ENCODE measurements around the gene REL. TPM values are rescaled to one million over a fixed set of nuclear protein-coding genes. Genes with fewer than 3 reads are reported as not detected.

REL gene
- total RNA-seq, 1 experiment from 2014 or later, result 10.2 TPM

GRCh38 chr2:60867007-60867406, 14.4 kb upstream of the REL start:
- no peak for TF ChIP-seq ZFX (IDR thresholded peaks at IDR 0.05)
- TF ChIP-seq TCF7L2 (IDR thresholded peaks at IDR 0.05; ENCODE audit: borderline replicate concordance, extremely low read depth, insufficient read depth, insufficient read length), result no peak
- no peak for TF ChIP-seq ZNF274 (IDR thresholded peaks at IDR 0.05; ENCODE audit: low read depth, low read length)
- TF ChIP-seq POLR2AphosphoS5 (IDR thresholded peaks at IDR 0.05; ENCODE audit: low read depth, low read length), result no peak
- no peak for TF ChIP-seq EZH2 (IDR thresholded peaks at IDR 0.05)
- no peak for TF ChIP-seq CEBPB (IDR thresholded peaks at IDR 0.05; ENCODE audit: low read depth)
- TF ChIP-seq SRF (IDR thresholded peaks at IDR 0.05; ENCODE audit: low read depth), result no peak
- Histone ChIP-seq H3K9ac (ENCODE audit: low read length) (no peak overlapping the region), H3K9me3 (ENCODE audit: control insufficient read depth in 1 of 2, insufficient read depth in 1 of 2, low read depth in 1 of 2, low read length in 2 of 2) (no peaks in the 10 kb centered on the region), H4K20me1 (ENCODE audit: insufficient read depth) (no peaks in the 10 kb centered on the region), H3K9me2 (ENCODE audit: insufficient read depth) (no peaks in the 10 kb centered on the region; the same call in 1 of the 2 replicates), H3K79me2 (ENCODE audit: insufficient read depth, low read length) (no peaks in the 10 kb centered on the region), H2AFZ (ENCODE audit: low read depth, low read length, poor library complexity, severe bottlenecking) (no peak overlapping the region), H3K36me3 (ENCODE audit: control insufficient read depth in 1 of 2, insufficient read depth in 2 of 2, low read length in 2 of 2) (no peaks in the 10 kb centered on the region), H3K4me3 (replicated peaks in 1 of 2; ENCODE audit: low read depth in 1 of 2, low read length in 2 of 2) (no peak overlapping the region), H3K27me3 (ENCODE audit: insufficient read depth, low read length) (no peaks in the 10 kb centered on the region), H3K27ac (ENCODE audit: low read depth, low read length) (no peak overlapping the region), H3K4me2 (ENCODE audit: low read length) (no peak overlapping the region), H3K4me1 (ENCODE audit: control insufficient read depth in 1 of 2, insufficient read depth in 2 of 2, low read length in 2 of 2) (no peaks in the 10 kb centered on the region)
- CTCF ChIA-PET, result no interaction called here
- no TSS peak for BruUV-seq (replicated peaks)
- intact Hi-C loops (cut with micrococcal nuclease), result no loop called here
- no peak for DNase-seq (ENCODE audit: low read depth, low spot score)
- no peak for ATAC-seq
- RAD21 ChIA-PET (ENCODE audit: low non-redundant PET in 1 of 2, low total read pairs in 2 of 2, uncharacterized antibody in 2 of 2, unreplicated experiment in 2 of 2), result no interaction called here
- POLR2A ChIA-PET, result no interaction called here

DNA sequence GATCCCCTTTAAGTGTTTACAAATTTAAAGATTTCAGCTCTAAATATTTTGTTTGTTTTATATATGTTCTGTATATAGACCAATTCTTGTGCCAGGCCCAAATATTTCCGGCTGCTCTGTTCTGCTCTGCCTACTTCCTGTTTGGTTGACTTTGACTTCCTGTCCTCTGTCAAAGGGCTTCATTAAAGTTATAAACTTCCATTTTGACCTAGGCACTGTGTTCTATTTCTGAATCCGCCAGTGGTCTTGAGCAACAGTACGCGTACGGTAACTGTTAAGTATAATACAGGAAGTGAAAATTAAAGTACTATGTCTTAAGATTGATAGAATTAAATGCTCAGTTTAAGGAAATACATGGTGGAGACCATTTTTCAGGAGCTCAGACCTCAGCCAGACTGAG, 13.5 kb upstream of the REL start:
- H3K4me2 ChIP-seq (ENCODE audit: low read length), result no peak overlapping the region
- CTCF ChIA-PET, result no interaction called here
- intact Hi-C loops (cut with micrococcal nuclease), result no loop called here
- H4K20me1 ChIP-seq (ENCODE audit: insufficient read depth), result no peaks in the 10 kb centered on the region
- POLR2A ChIA-PET, result interaction anchor here (0.7 kb wide), 1 partner anchor 28 kb away, joined by 3 read pairs; no protein-coding TSS in a partner anchor
- BruUV-seq (replicated peaks), result no TSS peak
- H3K9me3 ChIP-seq (ENCODE audit: control insufficient read depth in 1 of 2, insufficient read depth in 1 of 2, low read depth in 1 of 2, low read length in 2 of 2), result no peaks in the 10 kb centered on the region
- TF ChIP-seq SRF (IDR thresholded peaks at IDR 0.05; ENCODE audit: low read depth), result no peak
- TF ChIP-seq ZNF274 (IDR thresholded peaks at IDR 0.05; ENCODE audit: low read depth, low read length), result no peak
- TF ChIP-seq, protein P1, sequence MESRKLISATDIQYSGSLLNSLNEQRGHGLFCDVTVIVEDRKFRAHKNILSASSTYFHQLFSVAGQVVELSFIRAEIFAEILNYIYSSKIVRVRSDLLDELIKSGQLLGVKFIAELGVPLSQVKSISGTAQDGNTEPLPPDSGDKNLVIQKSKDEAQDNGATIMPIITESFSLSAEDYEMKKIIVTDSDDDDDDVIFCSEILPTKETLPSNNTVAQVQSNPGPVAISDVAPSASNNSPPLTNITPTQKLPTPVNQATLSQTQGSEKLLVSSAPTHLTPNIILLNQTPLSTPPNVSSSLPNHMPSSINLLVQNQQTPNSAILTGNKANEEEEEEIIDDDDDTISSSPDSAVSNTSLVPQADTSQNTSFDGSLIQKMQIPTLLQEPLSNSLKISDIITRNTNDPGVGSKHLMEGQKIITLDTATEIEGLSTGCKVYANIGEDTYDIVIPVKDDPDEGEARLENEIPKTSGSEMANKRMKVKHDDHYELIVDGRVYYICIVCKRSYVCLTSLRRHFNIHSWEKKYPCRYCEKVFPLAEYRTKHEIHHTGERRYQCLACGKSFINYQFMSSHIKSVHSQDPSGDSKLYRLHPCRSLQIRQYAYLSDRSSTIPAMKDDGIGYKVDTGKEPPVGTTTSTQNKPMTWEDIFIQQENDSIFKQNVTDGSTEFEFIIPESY (IDR thresholded peaks at IDR 0.05; ENCODE audit: extremely low read depth, insufficient replicate concordance, low read length), result no peak
- no peak for TF ChIP-seq CEBPB (IDR thresholded peaks at IDR 0.05; ENCODE audit: low read depth)
- H3K27me3 ChIP-seq (ENCODE audit: insufficient read depth, low read length), result no peaks in the 10 kb centered on the region
- no peak overlapping the region for H3K27ac ChIP-seq (ENCODE audit: low read depth, low read length)
- no peaks in the 10 kb centered on the region; the same call in 1 of the 2 replicates for H3K9me2 ChIP-seq (ENCODE audit: insufficient read depth)
- H3K4me1 ChIP-seq (ENCODE audit: control insufficient read depth in 1 of 2, insufficient read depth in 2 of 2, low read length in 2 of 2), result no peaks in the 10 kb centered on the region
- H2AFZ ChIP-seq (ENCODE audit: low read depth, low read length, poor library complexity, severe bottlenecking), result peak overlapping the region; percentile 95
- RAD21 ChIA-PET (ENCODE audit: low non-redundant PET in 1 of 2, low total read pairs in 2 of 2, uncharacterized antibody in 2 of 2, unreplicated experiment in 2 of 2), result no interaction called here
- no peaks in the 10 kb centered on the region for H3K79me2 ChIP-seq (ENCODE audit: insufficient read depth, low read length)
- H3K4me3 ChIP-seq (replicated peaks in 1 of 2; ENCODE audit: low read depth in 1 of 2, low read length in 2 of 2), result no peak overlapping the region
- H3K9ac ChIP-seq (ENCODE audit: low read length), result no peak overlapping the region
- no peaks in the 10 kb centered on the region for H3K36me3 ChIP-seq (ENCODE audit: control insufficient read depth in 1 of 2, insufficient read depth in 2 of 2, low read length in 2 of 2)
- DNase-seq (ENCODE audit: low read depth, low spot score), result no peak
- ATAC-seq, result no peak
